WTC11 (cell line): ENCODE measurements around the gene NR2C2AP. TPM values are rescaled to one million over a fixed set of nuclear protein-coding genes. Genes with fewer than 3 reads are reported as not detected.

ENCODE experiments used
- ATAC-seq: fragments of 200-7000 bp; cut with Tn5 transposase; 2 replicates; pipeline ENCODE4 v1.10.0; 2021; ENCODE audit warnings: mild to moderate bottlenecking, moderate library complexity
- CTCF ChIA-PET: fragments of 300-600 bp; sonication (Branson Sonifier 250); formaldehyde crosslinking; loops from one replicate; lab custom pipeline; 2021; ENCODE audit warnings: antibody characterized with exemption; lab: Charles Lee
- POLR2A ChIA-PET: fragments of 350-600 bp; sonication (Branson Sonifier 250); formaldehyde crosslinking; loops from one replicate; lab custom pipeline; 2021; ENCODE audit warnings: antibody characterized with exemption; lab: Charles Lee
- DNase-seq: peaks from one replicate; pipeline ENCODE4 v3.0.0; 2021; ENCODE audit warnings: low spot score
- H3K27ac Mint-ChIP-seq: 2 replicates; pipeline ENCODE4 v1.8.0; 2021; ENCODE audit warnings: mixed read lengths
- H3K27me3 Mint-ChIP-seq: 2 replicates; pipeline ENCODE4 v1.8.0; 2021; ENCODE audit warnings: low read depth, mild to moderate bottlenecking, moderate library complexity, mixed read lengths
- H3K36me3 Mint-ChIP-seq: 2 replicates; pipeline ENCODE4 v1.8.0; 2021; ENCODE audit warnings: mixed read lengths
- H3K4me1 Mint-ChIP-seq: 2 replicates; pipeline ENCODE4 v1.8.0; 2022; ENCODE audit warnings: mixed read lengths
- H3K4me3 Mint-ChIP-seq: 2 replicates; pipeline ENCODE4 v1.8.0; 2021; ENCODE audit warnings: mild to moderate bottlenecking, moderate library complexity, mixed read lengths
- H3K9me3 Mint-ChIP-seq: 2 replicates; pipeline ENCODE4 v1.8.0; 2021; ENCODE audit warnings: mixed read lengths
- ATF1 ChIP-seq: sonication (generic); formaldehyde crosslinking; IDR thresholded peaks from 2 replicates; pipeline ENCODE4 v1.8.1; 2023; ENCODE audit warnings: mild to moderate bottlenecking, moderate library complexity, missing genetic modification reagents
- GTF2I ChIP-seq: fragments of 250-450 bp; sonication (Bioruptor Pico); conservative IDR thresholded peaks from 2 replicates; pipeline ENCODE4 v1.4.0; 2021; ENCODE audit warnings: mild to moderate bottlenecking
- TEAD1 ChIP-seq: sonication (generic); formaldehyde crosslinking; IDR thresholded peaks from 2 replicates; pipeline ENCODE4 v1.8.0; 2022; ENCODE audit warnings: mild to moderate bottlenecking, missing genetic modification reagents
- TP53 ChIP-seq: sonication (generic); formaldehyde crosslinking; IDR thresholded peaks from 2 replicates; pipeline ENCODE4 v1.8.1; 2023; ENCODE audit warnings: mild to moderate bottlenecking, missing genetic modification reagents
- ZNF232 ChIP-seq: sonication (generic); formaldehyde crosslinking; IDR thresholded peaks from 2 replicates; pipeline ENCODE4 v1.8.0; 2022; ENCODE audit warnings: mild to moderate bottlenecking, missing genetic modification reagents
- ZNF317 ChIP-seq: sonication (generic); formaldehyde crosslinking; IDR thresholded peaks from 2 replicates; pipeline ENCODE4 v1.8.1; 2023; ENCODE audit warnings: low read depth, mild to moderate bottlenecking, moderate library complexity, missing genetic modification reagents, borderline replicate concordance
- total RNA-seq: library from RNA; stranded (reverse); gene quantifications from 3 replicates; pipeline ENCODE4 v1.2.3, GENCODE V29; 2021
- TF ChIP-seq, protein P1 (sequence below): sonication (generic); formaldehyde crosslinking; IDR thresholded peaks from 2 replicates; pipeline ENCODE4 v1.8.1; 2023; ENCODE audit warnings: mild to moderate bottlenecking, missing genetic modification reagents
- TF ChIP-seq, protein P2 (sequence below): fragments of 250-450 bp; sonication (Bioruptor Pico); IDR thresholded peaks from 2 replicates; pipeline ENCODE4 v1.9.0; 2021; ENCODE audit warnings: moderate library complexity, mild to moderate bottlenecking, inconsistent platforms, borderline replicate concordance
- TF ChIP-seq, protein P3 (sequence below): sonication (generic); formaldehyde crosslinking; IDR thresholded peaks from 2 replicates; pipeline ENCODE4 v1.8.1; 2023; ENCODE audit warnings: mild to moderate bottlenecking, missing genetic modification reagents
- TF ChIP-seq, protein P4 (sequence below): sonication (generic); formaldehyde crosslinking; IDR thresholded peaks from 2 replicates; pipeline ENCODE4 v1.8.0; 2022; ENCODE audit warnings: missing genetic modification reagents
- TF ChIP-seq, protein P5 (sequence below): sonication (generic); formaldehyde crosslinking; IDR thresholded peaks from 2 replicates; pipeline ENCODE4 v1.8.1; 2022; ENCODE audit warnings: low read depth, missing genetic modification reagents, borderline replicate concordance
- TF ChIP-seq, protein P6 (sequence below): sonication (generic); formaldehyde crosslinking; IDR thresholded peaks from 2 replicates; pipeline ENCODE4 v1.8.0; 2022; ENCODE audit warnings: mild to moderate bottlenecking, missing genetic modification reagents
- TF ChIP-seq, protein P7 (sequence below): fragments of 250-450 bp; sonication (Bioruptor Pico); IDR thresholded peaks from 2 replicates; pipeline ENCODE4 v1.9.0; 2021; ENCODE audit warnings: mild to moderate bottlenecking
- TF ChIP-seq, protein P8 (sequence below): sonication (generic); formaldehyde crosslinking; conservative IDR thresholded peaks from 2 replicates; pipeline ENCODE4 v1.8.1; 2023; ENCODE audit warnings: mild to moderate bottlenecking, low read depth, missing genetic modification reagents, moderate library complexity

The NR2C2AP gene
- total RNA-seq, 1 experiment from 2014 or later: 24.9 TPM

DNA sequence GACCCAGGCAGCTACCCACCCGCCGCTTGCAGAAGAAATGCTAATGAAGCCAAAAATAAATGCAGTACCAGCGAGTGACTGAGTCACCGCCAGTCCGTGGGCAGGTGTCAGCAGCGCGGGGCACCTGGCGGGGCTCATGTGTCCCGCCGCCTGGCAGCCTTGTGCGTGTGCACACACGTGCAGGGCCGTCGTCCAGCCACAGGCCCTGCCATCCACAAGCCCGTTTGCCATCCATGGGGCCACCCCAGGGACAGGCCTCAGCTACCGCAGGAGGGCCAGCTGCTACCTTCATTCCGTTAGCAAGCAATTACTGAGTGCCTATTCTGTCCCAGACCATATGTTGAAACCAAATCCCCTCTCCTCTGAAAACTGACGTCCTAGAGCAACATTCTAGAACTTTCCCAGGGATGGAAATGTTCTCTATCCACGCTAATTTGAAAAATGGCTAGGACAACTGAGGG is 29.1 kb upstream of the NR2C2AP start (continued):
- TF ChIP-seq, protein P1, sequence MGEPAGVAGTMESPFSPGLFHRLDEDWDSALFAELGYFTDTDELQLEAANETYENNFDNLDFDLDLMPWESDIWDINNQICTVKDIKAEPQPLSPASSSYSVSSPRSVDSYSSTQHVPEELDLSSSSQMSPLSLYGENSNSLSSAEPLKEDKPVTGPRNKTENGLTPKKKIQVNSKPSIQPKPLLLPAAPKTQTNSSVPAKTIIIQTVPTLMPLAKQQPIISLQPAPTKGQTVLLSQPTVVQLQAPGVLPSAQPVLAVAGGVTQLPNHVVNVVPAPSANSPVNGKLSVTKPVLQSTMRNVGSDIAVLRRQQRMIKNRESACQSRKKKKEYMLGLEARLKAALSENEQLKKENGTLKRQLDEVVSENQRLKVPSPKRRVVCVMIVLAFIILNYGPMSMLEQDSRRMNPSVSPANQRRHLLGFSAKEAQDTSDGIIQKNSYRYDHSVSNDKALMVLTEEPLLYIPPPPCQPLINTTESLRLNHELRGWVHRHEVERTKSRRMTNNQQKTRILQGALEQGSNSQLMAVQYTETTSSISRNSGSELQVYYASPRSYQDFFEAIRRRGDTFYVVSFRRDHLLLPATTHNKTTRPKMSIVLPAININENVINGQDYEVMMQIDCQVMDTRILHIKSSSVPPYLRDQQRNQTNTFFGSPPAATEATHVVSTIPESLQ: no peak
- no peak for TF ChIP-seq ZNF232
- TF ChIP-seq GTF2I (CRISPR knock-in tag): no peak
- no peak for TF ChIP-seq ATF1
- TF ChIP-seq, all 79 proteins: peak for 0

DNA sequence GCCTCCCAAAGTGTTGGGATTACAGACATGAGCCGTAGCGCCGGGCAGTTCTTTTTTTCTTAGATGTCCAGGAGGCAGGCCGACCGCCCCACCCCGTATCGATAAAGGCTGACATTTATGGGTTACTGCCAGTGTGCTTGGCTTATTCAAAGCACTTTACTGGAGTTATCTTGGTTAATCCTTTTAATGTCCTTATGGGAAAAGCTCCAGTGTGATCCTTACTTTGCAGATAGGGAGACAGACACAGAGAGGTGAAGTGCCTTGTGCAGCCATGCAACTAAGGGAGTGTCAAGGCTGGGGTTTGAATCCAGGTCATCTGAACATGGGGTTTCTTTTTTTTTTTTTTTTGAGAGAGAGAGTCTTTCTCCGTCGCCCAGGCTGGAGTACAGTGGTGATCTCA is 27.8 kb upstream of the NR2C2AP start:
- ChIA-PET CTCF (interaction anchor here (0.6 to 1.4 kb wide), 6 partner anchors 25 to 278 kb away, joined by 3 to 4 read pairs (median 3); no protein-coding TSS in a partner anchor), POLR2A (interaction anchor here (0.7 kb wide), 1 partner anchor 20 kb away, joined by 3 read pairs; no protein-coding TSS in a partner anchor)
- no peak for DNase-seq
- TF ChIP-seq, protein P2, sequence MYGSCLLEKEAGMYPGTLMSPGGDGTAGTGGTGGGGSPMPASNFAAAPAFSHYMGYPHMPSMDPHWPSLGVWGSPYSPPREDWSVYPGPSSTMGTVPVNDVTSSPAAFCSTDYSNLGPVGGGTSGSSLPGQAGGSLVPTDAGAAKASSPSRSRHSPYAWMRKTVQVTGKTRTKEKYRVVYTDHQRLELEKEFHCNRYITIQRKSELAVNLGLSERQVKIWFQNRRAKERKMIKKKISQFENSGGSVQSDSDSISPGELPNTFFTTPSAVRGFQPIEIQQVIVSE (CRISPR knock-in tag): no peak
- TF ChIP-seq, protein P3, sequence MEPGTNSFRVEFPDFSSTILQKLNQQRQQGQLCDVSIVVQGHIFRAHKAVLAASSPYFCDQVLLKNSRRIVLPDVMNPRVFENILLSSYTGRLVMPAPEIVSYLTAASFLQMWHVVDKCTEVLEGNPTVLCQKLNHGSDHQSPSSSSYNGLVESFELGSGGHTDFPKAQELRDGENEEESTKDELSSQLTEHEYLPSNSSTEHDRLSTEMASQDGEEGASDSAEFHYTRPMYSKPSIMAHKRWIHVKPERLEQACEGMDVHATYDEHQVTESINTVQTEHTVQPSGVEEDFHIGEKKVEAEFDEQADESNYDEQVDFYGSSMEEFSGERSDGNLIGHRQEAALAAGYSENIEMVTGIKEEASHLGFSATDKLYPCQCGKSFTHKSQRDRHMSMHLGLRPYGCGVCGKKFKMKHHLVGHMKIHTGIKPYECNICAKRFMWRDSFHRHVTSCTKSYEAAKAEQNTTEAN (CRISPR knock-in tag): no peak
- TF ChIP-seq, protein P4, sequence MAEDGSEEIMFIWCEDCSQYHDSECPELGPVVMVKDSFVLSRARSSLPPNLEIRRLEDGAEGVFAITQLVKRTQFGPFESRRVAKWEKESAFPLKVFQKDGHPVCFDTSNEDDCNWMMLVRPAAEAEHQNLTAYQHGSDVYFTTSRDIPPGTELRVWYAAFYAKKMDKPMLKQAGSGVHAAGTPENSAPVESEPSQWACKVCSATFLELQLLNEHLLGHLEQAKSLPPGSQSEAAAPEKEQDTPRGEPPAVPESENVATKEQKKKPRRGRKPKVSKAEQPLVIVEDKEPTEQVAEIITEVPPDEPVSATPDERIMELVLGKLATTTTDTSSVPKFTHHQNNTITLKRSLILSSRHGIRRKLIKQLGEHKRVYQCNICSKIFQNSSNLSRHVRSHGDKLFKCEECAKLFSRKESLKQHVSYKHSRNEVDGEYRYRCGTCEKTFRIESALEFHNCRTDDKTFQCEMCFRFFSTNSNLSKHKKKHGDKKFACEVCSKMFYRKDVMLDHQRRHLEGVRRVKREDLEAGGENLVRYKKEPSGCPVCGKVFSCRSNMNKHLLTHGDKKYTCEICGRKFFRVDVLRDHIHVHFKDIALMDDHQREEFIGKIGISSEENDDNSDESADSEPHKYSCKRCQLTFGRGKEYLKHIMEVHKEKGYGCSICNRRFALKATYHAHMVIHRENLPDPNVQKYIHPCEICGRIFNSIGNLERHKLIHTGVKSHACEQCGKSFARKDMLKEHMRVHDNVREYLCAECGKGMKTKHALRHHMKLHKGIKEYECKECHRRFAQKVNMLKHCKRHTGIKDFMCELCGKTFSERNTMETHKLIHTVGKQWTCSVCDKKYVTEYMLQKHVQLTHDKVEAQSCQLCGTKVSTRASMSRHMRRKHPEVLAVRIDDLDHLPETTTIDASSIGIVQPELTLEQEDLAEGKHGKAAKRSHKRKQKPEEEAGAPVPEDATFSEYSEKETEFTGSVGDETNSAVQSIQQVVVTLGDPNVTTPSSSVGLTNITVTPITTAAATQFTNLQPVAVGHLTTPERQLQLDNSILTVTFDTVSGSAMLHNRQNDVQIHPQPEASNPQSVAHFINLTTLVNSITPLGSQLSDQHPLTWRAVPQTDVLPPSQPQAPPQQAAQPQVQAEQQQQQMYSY (CRISPR knock-in tag): no peak
- TF ChIP-seq TP53: no peak
- no peak for TF ChIP-seq ZNF317 (CRISPR knock-in tag)
- TF ChIP-seq, protein P5, sequence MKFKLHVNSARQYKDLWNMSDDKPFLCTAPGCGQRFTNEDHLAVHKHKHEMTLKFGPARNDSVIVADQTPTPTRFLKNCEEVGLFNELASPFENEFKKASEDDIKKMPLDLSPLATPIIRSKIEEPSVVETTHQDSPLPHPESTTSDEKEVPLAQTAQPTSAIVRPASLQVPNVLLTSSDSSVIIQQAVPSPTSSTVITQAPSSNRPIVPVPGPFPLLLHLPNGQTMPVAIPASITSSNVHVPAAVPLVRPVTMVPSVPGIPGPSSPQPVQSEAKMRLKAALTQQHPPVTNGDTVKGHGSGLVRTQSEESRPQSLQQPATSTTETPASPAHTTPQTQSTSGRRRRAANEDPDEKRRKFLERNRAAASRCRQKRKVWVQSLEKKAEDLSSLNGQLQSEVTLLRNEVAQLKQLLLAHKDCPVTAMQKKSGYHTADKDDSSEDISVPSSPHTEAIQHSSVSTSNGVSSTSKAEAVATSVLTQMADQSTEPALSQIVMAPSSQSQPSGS (CRISPR knock-in tag): no peak
- TF ChIP-seq TEAD1 (CRISPR knock-in tag): no peak
- TF ChIP-seq, protein P6, sequence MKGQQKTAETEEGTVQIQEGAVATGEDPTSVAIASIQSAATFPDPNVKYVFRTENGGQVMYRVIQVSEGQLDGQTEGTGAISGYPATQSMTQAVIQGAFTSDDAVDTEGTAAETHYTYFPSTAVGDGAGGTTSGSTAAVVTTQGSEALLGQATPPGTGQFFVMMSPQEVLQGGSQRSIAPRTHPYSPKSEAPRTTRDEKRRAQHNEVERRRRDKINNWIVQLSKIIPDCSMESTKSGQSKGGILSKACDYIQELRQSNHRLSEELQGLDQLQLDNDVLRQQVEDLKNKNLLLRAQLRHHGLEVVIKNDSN (CRISPR knock-in tag): no peak
- TF ChIP-seq, protein P7, sequence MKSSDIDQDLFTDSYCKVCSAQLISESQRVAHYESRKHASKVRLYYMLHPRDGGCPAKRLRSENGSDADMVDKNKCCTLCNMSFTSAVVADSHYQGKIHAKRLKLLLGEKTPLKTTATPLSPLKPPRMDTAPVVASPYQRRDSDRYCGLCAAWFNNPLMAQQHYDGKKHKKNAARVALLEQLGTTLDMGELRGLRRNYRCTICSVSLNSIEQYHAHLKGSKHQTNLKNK (CRISPR knock-in tag): no peak
- TF ChIP-seq, protein P8, sequence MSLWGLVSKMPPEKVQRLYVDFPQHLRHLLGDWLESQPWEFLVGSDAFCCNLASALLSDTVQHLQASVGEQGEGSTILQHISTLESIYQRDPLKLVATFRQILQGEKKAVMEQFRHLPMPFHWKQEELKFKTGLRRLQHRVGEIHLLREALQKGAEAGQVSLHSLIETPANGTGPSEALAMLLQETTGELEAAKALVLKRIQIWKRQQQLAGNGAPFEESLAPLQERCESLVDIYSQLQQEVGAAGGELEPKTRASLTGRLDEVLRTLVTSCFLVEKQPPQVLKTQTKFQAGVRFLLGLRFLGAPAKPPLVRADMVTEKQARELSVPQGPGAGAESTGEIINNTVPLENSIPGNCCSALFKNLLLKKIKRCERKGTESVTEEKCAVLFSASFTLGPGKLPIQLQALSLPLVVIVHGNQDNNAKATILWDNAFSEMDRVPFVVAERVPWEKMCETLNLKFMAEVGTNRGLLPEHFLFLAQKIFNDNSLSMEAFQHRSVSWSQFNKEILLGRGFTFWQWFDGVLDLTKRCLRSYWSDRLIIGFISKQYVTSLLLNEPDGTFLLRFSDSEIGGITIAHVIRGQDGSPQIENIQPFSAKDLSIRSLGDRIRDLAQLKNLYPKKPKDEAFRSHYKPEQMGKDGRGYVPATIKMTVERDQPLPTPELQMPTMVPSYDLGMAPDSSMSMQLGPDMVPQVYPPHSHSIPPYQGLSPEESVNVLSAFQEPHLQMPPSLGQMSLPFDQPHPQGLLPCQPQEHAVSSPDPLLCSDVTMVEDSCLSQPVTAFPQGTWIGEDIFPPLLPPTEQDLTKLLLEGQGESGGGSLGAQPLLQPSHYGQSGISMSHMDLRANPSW (CRISPR knock-in tag): no peak
- no peak for ATAC-seq
- Mint-ChIP-seq H3K27ac (no peak overlapping the region), H3K9me3 (peaks cover 20% of the 10 kb centered on the region), H3K4me1 (no peaks in the 10 kb centered on the region; the same call in 1 of the 2 replicates), H3K4me3 (no peak overlapping the region), H3K27me3 (peaks cover 39% of the 10 kb centered on the region), H3K36me3 (peaks cover 1% of the 10 kb centered on the region; the same call in 1 of the 2 replicates)
